NCI-H1930 (cell line): ENCODE measurements around the gene ANTXR1.

Experiments
- DNase-seq, 2 experiments: peaks; one replicate each; lab custom pipeline; 2025; lab: John Stamatoyannopoulos, UW

Gene ANTXR1

GRCh38 chr2:69034122-69034521 is 21.1 kb downstream of the ANTXR1 start:
- DNase-seq = no peak

GRCh38 chr2:69034845-69035244 is 21.9 kb downstream of the ANTXR1 start:
- no peak for DNase-seq

GRCh38 chr2:69036926-69037325 is 23.9 kb downstream of the ANTXR1 start:
- DNase-seq = no peak

GRCh38 chr2:69041214-69041613 is 28.2 kb downstream of the ANTXR1 start:
- no peak for DNase-seq

- no peak for DNase-seq
These were observed 30.9 kb downstream of the ANTXR1 start for GRCh38 chr2:69043736-69044400.

GRCh38 chr2:69046221-69046662 is 33.3 kb downstream of the ANTXR1 start:
- DNase-seq = no peak

GRCh38 chr2:69047625-69048145 is 34.7 kb downstream of the ANTXR1 start:
- no peak for DNase-seq

GRCh38 chr2:69050802-69051201 is 37.8 kb downstream of the ANTXR1 start:
- DNase-seq = no peak

GRCh38 chr2:69053416-69053965 is 40.5 kb downstream of the ANTXR1 start:
- no peak for DNase-seq

GRCh38 chr2:69054431-69054830 is 41.5 kb downstream of the ANTXR1 start:
- DNase-seq = no peak

GRCh38 chr2:69055688-69056470 is 42.9 kb downstream of the ANTXR1 start:
- DNase-seq = no peak

- no peak for DNase-seq
These were observed 44.7 kb downstream of the ANTXR1 start for GRCh38 chr2:69057660-69058059.

GRCh38 chr2:69059731-69060290 is 46.8 kb downstream of the ANTXR1 start:
- DNase-seq = no peak

- no peak for DNase-seq
These were observed 48.0 kb downstream of the ANTXR1 start for GRCh38 chr2:69060938-69061501.

GRCh38 chr2:69061525-69061924 is 48.5 kb downstream of the ANTXR1 start:
- DNase-seq = no peak

GRCh38 chr2:69062307-69062962 is 49.5 kb downstream of the ANTXR1 start:
- no peak for DNase-seq

- DNase-seq = no peak
These were observed 52.9 kb downstream of the ANTXR1 start for GRCh38 chr2:69065735-69066336.

GRCh38 chr2:69067026-69067630 is 54.1 kb downstream of the ANTXR1 start:
- no peak for DNase-seq

GRCh38 chr2:69067866-69068265 is 54.9 kb downstream of the ANTXR1 start:
- no peak for DNase-seq

- no peak for DNase-seq
These were observed 58.0 kb downstream of the ANTXR1 start for GRCh38 chr2:69070969-69071368.
